ENCODE measurements around the gene S1PR5. TPM values are rescaled to one million over a fixed set of nuclear protein-coding genes. Genes with fewer than 3 reads are reported as not detected.

S1PR5 gene
- total and polyA plus RNA-seq, 4 experiments from 2014 or later = 1.3 to 3.1 (median 1.7) TPM

DNA sequence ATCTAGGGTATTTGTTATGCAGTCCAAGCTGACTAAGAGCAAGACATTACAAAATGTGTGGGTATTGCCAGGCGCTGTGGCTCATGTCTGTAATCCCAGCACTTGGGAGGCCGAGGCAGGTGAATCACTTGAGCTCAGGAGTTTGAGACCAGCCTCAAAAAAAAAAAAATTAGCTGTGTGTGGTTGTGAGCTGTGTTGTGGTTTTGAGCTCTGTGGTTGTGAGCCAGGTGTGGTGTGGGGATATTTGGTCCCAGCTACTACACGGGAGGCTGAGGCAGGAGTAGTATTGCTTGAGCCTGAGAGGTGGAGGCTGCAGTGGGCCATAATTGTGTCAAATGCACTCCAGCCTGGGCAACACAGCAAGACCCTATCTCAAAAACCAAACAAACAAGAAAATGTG is 8.5 kb downstream of the S1PR5 start:
- Mint-ChIP-seq H3K27ac (peak overlapping the region in 2 of 7 donors; percentile 55 to 61), H3K9me3 (no peaks in the 10 kb centered on the region), H3K4me1 (peaks cover 15 to 35% (median 22%) of the 10 kb centered on the region in 4 donors), H3K36me3 (peaks cover 0 to 2% of the 10 kb centered on the region in 2 donors), H3K27me3 (peaks cover 8% of the 10 kb centered on the region in 2 donors), H3K4me3 (peak overlapping the region in 2 of 8 donors; percentile 11 to 12)
- POLR2A ChIA-PET (ENCODE audit: partially characterized antibody) = interaction anchor here (1.3 kb wide), 1 partner anchor 60 kb away, joined by 3 read pairs; no protein-coding TSS in a partner anchor
- intact Hi-C loops (cut with micrococcal nuclease) = loop anchor here (10.0 kb wide), 1 partner anchor 196 kb away; the partner anchor contains the start of gene QTRT1
- H3K9me3 ChIP-seq (ENCODE audit: control insufficient read depth in 1 of 2, low read length in 2 of 2) = no peaks in the 10 kb centered on the region
- H3K4me1 ChIP-seq (ENCODE audit: insufficient read depth, low read length) = peaks cover 24% of the 10 kb centered on the region
- no peaks in the 10 kb centered on the region for H3K36me3 ChIP-seq (ENCODE audit: insufficient read depth, low read length)
- H3K4me3 ChIP-seq (ENCODE audit: low read length in 2 of 2) = no peak overlapping the region
- DNase-seq = no peak
- CTCF ChIA-PET (ENCODE audit: partially characterized antibody) = interaction anchor here (0.6 to 3.2 kb wide), 18 partner anchors 8 to 695 kb away, joined by 3 to 15 read pairs (median 4); partner anchors contain the start of gene QTRT1
- H3K27ac ChIP-seq (ENCODE audit: low read depth, low read length) = no peak overlapping the region
- peaks cover 8% of the 10 kb centered on the region for H3K27me3 ChIP-seq (ENCODE audit: insufficient read depth, low read length)

DNA sequence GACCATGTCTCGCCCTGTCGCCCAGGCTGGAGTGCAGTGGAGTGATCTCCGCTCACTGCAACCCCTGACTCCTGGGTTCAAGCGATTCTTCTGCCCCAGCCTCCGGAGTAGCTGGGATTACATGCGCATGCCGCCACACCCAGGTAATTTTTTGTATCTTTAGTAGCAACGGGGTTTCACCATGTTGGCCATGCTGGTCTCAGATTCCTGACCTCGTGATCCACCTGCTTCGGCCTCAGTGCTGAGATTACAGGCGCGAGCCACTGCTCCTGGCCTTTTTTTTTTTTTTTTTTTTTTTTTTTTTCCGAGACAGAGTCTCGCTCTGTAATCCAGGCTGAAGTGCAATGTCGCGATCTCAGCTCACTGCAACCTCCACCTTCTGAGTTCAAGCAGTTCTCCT is 9.2 kb downstream of the S1PR5 start:
- intact Hi-C loops (cut with micrococcal nuclease) = loop anchor here (10.0 kb wide), 1 partner anchor 197 kb away; the partner anchor contains the start of gene QTRT1
- Histone ChIP-seq H3K4me1 (ENCODE audit: insufficient read depth, low read length) (peaks cover 28% of the 10 kb centered on the region), H3K9me3 (ENCODE audit: control insufficient read depth in 1 of 2, low read length in 2 of 2) (no peaks in the 10 kb centered on the region), H3K27me3 (ENCODE audit: insufficient read depth, low read length) (peaks cover 1% of the 10 kb centered on the region), H3K36me3 (ENCODE audit: insufficient read depth, low read length) (no peaks in the 10 kb centered on the region), H3K27ac (ENCODE audit: low read depth, low read length) (no peak overlapping the region), H3K4me3 (ENCODE audit: low read length in 2 of 2) (no peak overlapping the region)
- ChIA-PET POLR2A (ENCODE audit: partially characterized antibody) (interaction anchor here (0.6 to 1.3 kb wide), 2 partner anchors 60 to 95 kb away, joined by 3 to 4 read pairs; no protein-coding TSS in a partner anchor), CTCF (ENCODE audit: partially characterized antibody) (interaction anchor here (0.6 to 3.2 kb wide), 19 partner anchors 8 to 694 kb away, joined by 3 to 15 read pairs (median 3); partner anchors contain the start of gene QTRT1)
- Mint-ChIP-seq H3K27ac (no peak overlapping the region), H3K4me1 (peaks cover 11 to 33% (median 19%) of the 10 kb centered on the region in 4 donors), H3K27me3 (peaks cover 2% of the 10 kb centered on the region in 2 donors), H3K36me3 (peaks cover 0 to 3% of the 10 kb centered on the region in 2 donors), H3K9me3 (peaks cover 0 to 1% (median 0%) of the 10 kb centered on the region in 8 donors), H3K4me3 (no peak overlapping the region)
- no peak for DNase-seq

DNA sequence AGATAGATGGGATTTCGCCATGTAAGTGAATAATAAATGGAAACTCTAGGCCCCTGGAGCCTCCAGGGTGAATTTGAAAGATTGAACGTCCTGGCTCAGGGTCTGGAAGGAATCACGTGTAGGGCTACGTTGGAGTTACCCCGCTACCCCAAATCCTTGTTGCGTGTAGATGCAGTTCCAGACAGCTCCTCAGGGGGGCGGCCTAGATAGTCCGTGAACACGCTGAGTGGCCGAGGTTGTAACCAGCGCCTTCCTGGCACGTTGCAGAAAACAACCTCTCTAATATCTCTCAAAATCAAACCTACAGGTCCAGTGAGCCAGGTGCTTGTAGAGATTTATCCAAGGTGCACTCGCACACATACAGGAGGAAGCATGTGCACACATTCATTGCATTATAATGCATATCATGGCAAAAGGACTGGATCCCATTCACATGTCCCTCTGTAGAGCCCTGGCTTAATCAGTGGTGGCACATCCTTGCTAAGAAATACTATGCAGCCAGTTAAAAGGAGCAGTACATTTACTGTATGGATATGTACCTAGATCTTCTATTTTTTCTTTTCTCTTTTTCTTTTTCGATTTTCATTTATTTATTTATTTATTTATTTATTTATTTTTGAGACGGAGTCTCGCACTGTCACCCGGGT is 11.5 kb downstream of the S1PR5 start:
- peak; percentile 74 to 81 (median 78) for DNase-seq
- H3K9me3 ChIP-seq (ENCODE audit: control insufficient read depth in 1 of 2, low read length in 2 of 2) = no peaks in the 10 kb centered on the region
- H3K4me1 ChIP-seq (ENCODE audit: insufficient read depth, low read length) = peaks cover 41% of the 10 kb centered on the region
- H3K27ac Mint-ChIP-seq = peak overlapping the region; percentile 42 to 84 (median 73)
- H3K4me1 Mint-ChIP-seq = peaks cover 15 to 43% (median 27%) of the 10 kb centered on the region in 4 donors
- ChIA-PET POLR2A (ENCODE audit: partially characterized antibody) (interaction anchor here (0.5 to 1.5 kb wide), 3 partner anchors 53 to 62 kb away, joined by 3 to 10 read pairs (median 4); partner anchors contain the start of gene KRI1), CTCF (ENCODE audit: partially characterized antibody) (interaction anchor here (0.7 to 3.2 kb wide), 10 partner anchors 9 to 139 kb away, joined by 3 to 12 read pairs (median 4); no protein-coding TSS in a partner anchor)
- no peak overlapping the region for H3K4me3 ChIP-seq (ENCODE audit: low read length in 2 of 2)
- no peaks in the 10 kb centered on the region for H3K27me3 ChIP-seq (ENCODE audit: insufficient read depth, low read length)
- peak overlapping the region in 6 of 8 donors; percentile 26 to 80 (median 66) for H3K4me3 Mint-ChIP-seq
- H3K9me3 Mint-ChIP-seq = peaks cover 0 to 1% (median 0%) of the 10 kb centered on the region in 8 donors
- peaks cover 0 to 5% of the 10 kb centered on the region in 2 donors for H3K36me3 Mint-ChIP-seq
- H3K27ac ChIP-seq (ENCODE audit: low read depth, low read length) = no peak overlapping the region
- no peaks in the 10 kb centered on the region for H3K27me3 Mint-ChIP-seq
- no peaks in the 10 kb centered on the region for H3K36me3 ChIP-seq (ENCODE audit: insufficient read depth, low read length)
- intact Hi-C loops (cut with micrococcal nuclease) = loop anchor here (1.0 to 10.0 kb wide), 4 partner anchors 37 to 199 kb away; partner anchors contain the start of genes ATG4D and QTRT1

DNA sequence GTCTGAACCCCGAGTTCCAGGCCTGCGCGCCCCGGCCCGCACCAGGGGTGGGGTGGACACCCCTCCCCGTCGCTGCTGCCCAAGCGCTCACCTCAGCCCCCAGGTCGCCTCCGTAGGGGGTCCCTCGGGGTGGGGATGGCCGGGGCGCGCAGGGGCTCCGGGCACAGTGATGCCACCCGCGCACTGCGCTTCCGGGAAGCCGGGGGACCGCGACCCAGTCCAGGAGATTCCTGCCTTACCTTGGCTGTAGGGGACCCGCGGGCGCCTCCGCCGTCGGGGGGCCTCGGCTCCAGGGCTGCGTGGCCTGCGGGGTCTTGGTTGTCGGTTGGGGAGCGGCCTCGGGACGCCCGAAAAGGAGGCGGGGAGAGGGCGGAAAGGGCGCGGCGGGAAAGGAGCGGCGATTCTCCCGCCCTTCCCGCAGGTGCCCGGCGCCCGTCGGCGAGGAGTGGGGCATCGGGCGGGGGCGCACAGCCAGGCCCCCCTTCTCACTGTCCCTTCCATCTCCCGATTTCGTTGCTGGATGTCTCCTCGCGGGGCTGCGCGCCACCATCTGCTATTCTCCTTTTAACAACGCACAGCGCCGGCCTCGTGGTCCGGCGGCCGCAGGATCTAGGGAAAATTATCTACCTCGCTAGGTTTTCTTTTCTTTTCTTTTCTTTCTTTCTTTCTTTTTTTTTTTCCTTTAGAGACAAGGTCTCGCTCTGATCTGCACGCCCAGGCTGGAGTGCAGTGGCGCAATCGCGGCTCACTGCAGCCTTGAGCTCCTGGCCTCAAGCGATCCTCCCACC is 14.1 kb downstream of the S1PR5 start, which contains the start of gene KEAP1:
TSS of gene KEAP1 (minus strand) at position 355 of the 788 bp plus-strand sequence. CDS start 3,323 bp downstream, outside the sequence.
- H3K4me1 Mint-ChIP-seq = peaks cover 21 to 48% (median 35%) of the 10 kb centered on the region in 4 donors
- peak in 2 of 5 donors; percentile 22 to 42 for DNase-seq

DNA sequence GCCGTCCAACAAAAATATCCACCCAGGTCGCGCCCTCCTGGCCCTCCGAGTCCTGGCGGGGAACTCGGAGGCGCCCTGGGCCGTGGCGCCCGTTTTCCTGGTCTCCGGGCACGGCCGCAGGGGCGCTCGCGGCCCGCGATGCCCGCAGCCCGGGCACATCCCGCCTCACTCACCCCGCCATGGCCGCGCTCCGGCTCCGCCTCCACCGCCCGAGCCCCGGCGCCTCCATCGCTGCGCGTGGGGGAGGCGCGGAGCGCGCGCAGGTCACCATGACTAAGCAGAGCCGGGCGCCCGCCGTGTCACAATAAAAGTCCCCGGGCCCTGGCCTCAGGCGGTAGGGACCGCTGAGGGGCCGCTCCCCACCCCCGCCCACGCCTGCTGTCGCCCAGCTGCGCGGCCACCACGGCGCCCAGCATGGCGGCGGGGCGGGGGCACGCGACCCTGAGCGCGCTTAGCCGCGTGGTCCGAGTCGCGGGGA is 14.7 kb downstream of the S1PR5 start:
- peak overlapping the region; percentile 87 for H3K27ac ChIP-seq (ENCODE audit: low read depth, low read length)
- Mint-ChIP-seq H3K9me3 (peaks cover 0 to 1% (median 0%) of the 10 kb centered on the region in 8 donors), H3K36me3 (peaks cover 8 to 20% of the 10 kb centered on the region in 2 donors), H3K4me1 (peaks cover 21 to 49% (median 35%) of the 10 kb centered on the region in 4 donors), H3K27ac (peak overlapping the region; percentile 81 to 94 (median 90)), H3K27me3 (no peaks in the 10 kb centered on the region), H3K4me3 (peak overlapping the region; percentile 84 to 90 (median 88))
- H3K9me3 ChIP-seq (ENCODE audit: control insufficient read depth in 1 of 2, low read length in 2 of 2) = no peaks in the 10 kb centered on the region
- H3K36me3 ChIP-seq (ENCODE audit: insufficient read depth, low read length) = peaks cover 9% of the 10 kb centered on the region
- H3K4me1 ChIP-seq (ENCODE audit: insufficient read depth, low read length) = peaks cover 47% of the 10 kb centered on the region
- H3K4me3 ChIP-seq (ENCODE audit: low read length in 2 of 2) = peak overlapping the region; percentile 50 to 97
- DNase-seq = peak; percentile 83 to 88 (median 87)
- ChIA-PET POLR2A (ENCODE audit: partially characterized antibody) (interaction anchor here (0.6 to 1.0 kb wide), 3 partner anchors 65 to 153 kb away, joined by 3 to 4 read pairs (median 3); no protein-coding TSS in a partner anchor), CTCF (ENCODE audit: partially characterized antibody) (interaction anchor here (1.9 kb wide), 1 partner anchor 19 kb away, joined by 4 read pairs; no protein-coding TSS in a partner anchor)
- intact Hi-C loops (cut with micrococcal nuclease) = loop anchor here (2.0 to 10.0 kb wide), 4 partner anchors 24 to 202 kb away; partner anchors contain the start of gene QTRT1
- no peaks in the 10 kb centered on the region for H3K27me3 ChIP-seq (ENCODE audit: insufficient read depth, low read length)

More for the DNA sequence above, 14.1 kb downstream of the S1PR5 start, which contains the start of gene KEAP1:
- peak within 1 kb of the TSS; percentile 50 to 97 for H3K4me3 ChIP-seq (ENCODE audit: low read length in 2 of 2)
- H3K9me3 ChIP-seq (ENCODE audit: control insufficient read depth in 1 of 2, low read length in 2 of 2) = no peaks in the 10 kb centered on the region
- Mint-ChIP-seq H3K36me3 (peaks cover 8 to 20% of the 10 kb centered on the region in 2 donors), H3K9me3 (peaks cover 0 to 1% (median 0%) of the 10 kb centered on the region in 8 donors), H3K27ac (peak within 1 kb of the TSS; percentile 87 to 96 (median 94)), H3K4me3 (peak within 1 kb of the TSS; percentile 88 to 94 (median 90)), H3K27me3 (no peaks in the 10 kb centered on the region)
- peaks cover 9% of the 10 kb centered on the region for H3K36me3 ChIP-seq (ENCODE audit: insufficient read depth, low read length)
- CTCF ChIA-PET (ENCODE audit: partially characterized antibody) = interaction anchor here (0.6 to 1.9 kb wide), 5 partner anchors 19 to 221 kb away, joined by 3 to 6 read pairs (median 4); no protein-coding TSS in a partner anchor
- POLR2A ChIA-PET (ENCODE audit: partially characterized antibody) = interaction anchor here (0.6 to 1.3 kb wide), 4 partner anchors 63 to 152 kb away, joined by 3 to 14 read pairs (median 4); partner anchors contain the start of genes CDKN2D and KRI1
- H3K4me1 ChIP-seq (ENCODE audit: insufficient read depth, low read length) = peaks cover 46% of the 10 kb centered on the region
- peak within 1 kb of the TSS; percentile 87 for H3K27ac ChIP-seq (ENCODE audit: low read depth, low read length)
- no peaks in the 10 kb centered on the region for H3K27me3 ChIP-seq (ENCODE audit: insufficient read depth, low read length)
- intact Hi-C loops (cut with micrococcal nuclease) = loop anchor here (2.0 to 10.0 kb wide), 4 partner anchors 24 to 202 kb away; partner anchors contain the start of gene QTRT1

DNA sequence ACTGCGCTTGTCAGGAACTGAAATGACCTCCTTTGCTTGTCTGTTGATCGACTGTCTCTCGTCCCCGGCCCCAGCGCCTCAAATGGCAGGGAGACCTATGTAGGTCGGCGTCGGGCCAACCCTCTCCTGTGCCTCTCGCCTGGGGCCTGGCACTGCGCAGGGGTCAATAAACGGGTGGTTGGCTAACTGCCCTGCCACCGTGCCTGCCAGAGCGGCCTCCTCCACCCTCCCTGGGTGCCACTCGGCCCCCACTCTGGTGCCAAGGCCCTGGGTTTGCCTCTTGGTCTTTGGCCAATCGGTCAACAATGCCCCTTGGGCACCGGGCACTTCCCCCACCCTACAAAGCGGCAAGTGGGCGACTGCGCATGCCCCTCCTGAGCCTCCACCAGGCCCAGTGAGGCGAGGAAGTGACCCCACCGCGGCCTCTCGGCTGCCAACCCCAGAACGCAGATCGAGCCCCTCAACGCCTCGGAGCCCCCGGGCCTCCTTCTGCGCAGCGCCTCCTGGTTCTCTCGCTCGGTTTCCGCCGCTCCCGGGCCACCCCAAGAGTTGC is 15.2 kb downstream of the S1PR5 start:
- Mint-ChIP-seq H3K36me3 (peaks cover 8 to 25% of the 10 kb centered on the region in 2 donors), H3K27ac (peak overlapping the region; percentile 81 to 94 (median 90)), H3K4me3 (peak overlapping the region; percentile 84 to 90 (median 88)), H3K27me3 (no peaks in the 10 kb centered on the region), H3K9me3 (peaks cover 0 to 1% (median 0%) of the 10 kb centered on the region in 8 donors), H3K4me1 (peaks cover 25 to 54% (median 38%) of the 10 kb centered on the region in 4 donors)
- ChIA-PET POLR2A (ENCODE audit: partially characterized antibody) (interaction anchor here (0.8 to 1.0 kb wide), 2 partner anchors 66 to 97 kb away, joined by 3 to 4 read pairs; no protein-coding TSS in a partner anchor), CTCF (ENCODE audit: partially characterized antibody) (interaction anchor here (2.2 kb wide), 1 partner anchor 10 kb away, joined by 10 read pairs; no protein-coding TSS in a partner anchor)
- no peak for DNase-seq
- Histone ChIP-seq H3K9me3 (ENCODE audit: control insufficient read depth in 1 of 2, low read length in 2 of 2) (no peaks in the 10 kb centered on the region), H3K27ac (ENCODE audit: low read depth, low read length) (peak overlapping the region; percentile 87), H3K4me3 (ENCODE audit: low read length in 2 of 2) (peak overlapping the region; percentile 50 to 97), H3K27me3 (ENCODE audit: insufficient read depth, low read length) (no peaks in the 10 kb centered on the region), H3K36me3 (ENCODE audit: insufficient read depth, low read length) (peaks cover 9% of the 10 kb centered on the region), H3K4me1 (ENCODE audit: insufficient read depth, low read length) (peaks cover 47% of the 10 kb centered on the region)
- intact Hi-C loops (cut with micrococcal nuclease) = loop anchor here (2.0 to 10.0 kb wide), 4 partner anchors 23 to 203 kb away; partner anchors contain the start of gene QTRT1

All from CD4-positive, alpha-beta memory T cell (primary cell).